ENCODE data around the gene C10orf71. TPM values are rescaled to one million over a fixed set of nuclear protein-coding genes. Genes with fewer than 3 reads are reported as not detected.
A peak's percentile ranks its signal among the peaks of the same experiment; 100 is the strongest.

The C10orf71 gene
- total RNA-seq, 1 donor from 2014 or later: 1.8 TPM

GRCh38 chr10:49294731-49295130 lies 4.2 kb upstream of the C10orf71 start:
- no peak for DNase-seq (ENCODE audit: low read depth)

DNA sequence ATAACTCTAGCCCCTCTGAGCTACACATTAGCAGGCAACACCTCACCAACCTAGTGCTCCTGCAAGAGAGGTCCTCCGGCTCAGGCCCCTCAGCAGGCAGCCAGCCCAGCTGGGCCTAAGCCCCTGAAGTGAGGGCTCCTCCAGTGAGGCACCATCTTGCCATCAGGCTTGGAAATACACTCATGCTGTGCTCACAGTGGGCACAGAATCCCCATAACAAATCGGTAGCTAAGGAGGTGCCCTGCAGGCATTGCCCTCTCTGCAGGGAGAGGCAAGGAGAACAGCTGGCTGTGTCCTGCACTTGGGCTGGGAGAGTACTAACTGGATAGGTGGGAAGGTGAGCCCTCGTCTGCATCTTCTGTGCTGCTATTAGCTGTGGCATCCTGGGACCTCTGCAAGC lies 3.7 kb upstream of the C10orf71 start:
- no peak for DNase-seq (ENCODE audit: low read depth)

DNA sequence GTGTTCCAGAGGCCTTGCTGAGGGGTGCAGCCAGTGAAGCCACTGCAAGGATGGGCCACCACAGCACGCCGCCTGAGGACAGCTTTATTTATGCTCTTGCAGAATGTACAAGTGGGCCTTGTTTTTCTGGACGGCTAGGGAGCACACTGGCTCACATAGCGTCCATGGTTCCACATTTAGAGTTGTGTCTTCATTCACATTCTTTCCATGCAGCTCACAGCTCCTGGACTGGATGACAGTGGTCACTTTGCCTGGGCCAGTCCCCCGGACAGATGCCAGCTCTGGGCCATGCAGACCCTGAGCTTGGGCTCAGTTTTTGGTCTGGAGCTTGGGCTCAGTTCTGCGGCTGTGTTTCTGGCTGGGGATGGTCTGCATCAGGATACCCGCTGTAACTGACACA lies 2.6 kb upstream of the C10orf71 start:
- DNase-seq (ENCODE audit: low read depth): peak; percentile 64

- no peak for DNase-seq (ENCODE audit: low read depth)
These were observed 2.1 kb upstream of the C10orf71 start for GRCh38 chr10:49296836-49297235.

DNA sequence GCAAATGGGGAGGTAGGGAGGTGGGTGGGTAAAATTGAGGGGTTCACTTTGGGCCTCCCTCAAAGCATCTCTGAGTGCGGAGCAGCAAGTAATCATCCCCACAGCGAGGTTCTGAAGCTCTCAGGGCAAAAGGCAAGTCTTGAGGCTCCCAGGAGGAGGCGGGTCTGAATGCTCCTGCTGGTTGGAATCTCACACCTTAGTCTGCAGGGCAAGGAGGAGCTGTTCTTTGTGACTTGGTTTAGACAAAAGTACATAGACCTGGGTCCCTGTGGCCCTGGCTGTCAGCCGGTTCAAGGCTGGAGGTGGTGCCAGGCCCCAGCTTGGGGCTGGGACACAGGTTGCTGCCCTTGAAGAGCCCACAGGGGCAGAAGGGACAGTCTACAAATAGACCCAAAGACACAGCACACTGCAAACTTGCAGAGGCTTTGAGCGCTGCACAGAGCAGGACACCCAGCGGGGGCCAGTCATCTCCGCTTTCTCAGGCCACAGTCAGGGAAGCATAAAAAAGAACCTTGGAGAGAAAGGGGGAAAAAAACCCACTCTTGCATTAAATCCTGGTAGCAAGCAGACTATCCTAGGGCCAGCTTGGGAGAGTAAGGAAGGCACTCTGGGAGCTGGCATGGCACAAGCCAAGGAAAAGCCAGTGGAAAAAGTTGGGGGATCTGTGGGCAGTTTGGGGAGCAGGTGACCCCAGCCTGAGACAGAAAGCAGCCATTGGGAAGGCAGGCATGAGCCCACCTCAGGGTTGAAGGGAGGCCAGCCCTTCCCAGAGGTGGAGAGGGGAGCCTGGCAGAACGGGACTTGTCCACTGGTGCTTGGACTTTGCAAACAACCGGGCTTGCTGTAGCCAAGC lies 926 bp upstream of the C10orf71 start:
- peak; percentile 28 for DNase-seq (ENCODE audit: low read depth)

- DNase-seq (ENCODE audit: low read depth): peak; percentile 90
These were observed 343 bp upstream of the C10orf71 start for GRCh38 chr10:49298671-49298982.

- DNase-seq (ENCODE audit: low read depth): peak; percentile 30
These were observed 808 bp downstream of the C10orf71 start for GRCh38 chr10:49299816-49300139.

- peak; percentile 71 for DNase-seq (ENCODE audit: low read depth)
These were observed 1.4 kb downstream of the C10orf71 start for GRCh38 chr10:49300140-49300974.

GRCh38 chr10:49301302-49301701 lies 2.3 kb downstream of the C10orf71 start:
- no peak for DNase-seq (ENCODE audit: low read depth)

DNA sequence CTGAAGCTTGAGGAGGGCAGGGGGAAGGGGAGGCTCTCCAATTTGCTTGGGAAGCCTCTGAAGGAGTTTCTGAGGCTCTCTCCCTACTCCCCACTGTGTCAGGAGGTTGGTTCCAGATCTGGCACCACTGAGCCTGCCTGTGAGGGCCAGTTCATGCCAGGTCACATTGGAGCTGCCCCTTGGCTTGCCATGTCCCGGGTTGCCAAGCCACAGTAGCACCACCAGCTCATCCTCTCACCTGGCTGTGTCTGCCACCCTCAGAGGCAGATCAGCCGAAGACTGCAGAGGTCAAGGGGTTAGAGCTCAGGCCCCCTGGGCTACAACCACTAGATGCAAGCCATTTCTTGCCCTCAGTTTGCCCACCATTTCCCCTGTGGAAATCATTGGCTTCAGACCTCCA lies 3.1 kb downstream of the C10orf71 start:
- DNase-seq (ENCODE audit: low read depth): no peak

DNA sequence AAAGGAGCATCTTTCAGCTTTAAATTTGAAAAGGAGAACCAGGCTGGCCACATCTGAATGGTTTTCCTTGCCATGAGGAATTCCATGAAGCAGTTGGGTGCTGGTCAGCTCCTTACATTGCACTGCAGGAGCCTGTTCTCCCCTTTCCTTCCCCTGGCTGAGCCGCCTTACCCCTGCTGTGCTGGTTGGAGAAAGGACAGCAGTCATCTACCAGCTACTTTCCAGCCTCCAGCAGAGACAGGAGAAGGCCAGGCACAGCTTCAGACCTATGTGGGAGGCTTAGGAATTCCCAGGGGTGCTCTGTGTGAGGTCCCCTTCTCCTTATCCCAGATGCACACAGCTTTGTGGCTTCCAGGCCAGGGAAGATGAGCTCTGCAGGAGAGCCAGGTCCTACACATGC lies 4.7 kb downstream of the C10orf71 start:
- no peak for DNase-seq (ENCODE audit: low read depth)

GRCh38 chr10:49304137-49304536 lies 5.2 kb downstream of the C10orf71 start:
- no peak for DNase-seq (ENCODE audit: low read depth)

DNA sequence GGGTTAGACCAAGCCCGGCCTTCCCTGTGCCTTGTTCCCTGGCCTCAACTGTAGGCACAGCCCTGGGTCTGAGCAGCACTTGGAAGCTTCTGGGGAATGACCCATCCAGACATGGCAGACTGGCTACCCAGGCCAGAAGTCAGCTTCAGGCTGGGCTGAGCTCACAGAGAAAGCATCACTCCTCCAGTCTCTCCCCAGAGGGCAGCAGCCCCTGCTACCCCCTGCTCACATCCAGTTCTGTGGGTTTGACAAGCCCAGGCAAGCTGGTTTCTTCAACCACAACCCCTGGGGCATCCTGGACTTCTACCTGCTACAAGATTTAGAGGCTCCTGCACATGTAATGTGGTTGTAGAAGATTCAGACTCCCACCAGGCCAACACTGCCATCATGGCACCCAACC lies 9.0 kb downstream of the C10orf71 start:
- DNase-seq (ENCODE audit: low read depth): no peak

- DNase-seq (ENCODE audit: low read depth): no peak
These were observed 9.9 kb downstream of the C10orf71 start for GRCh38 chr10:49308881-49309280.

DNA sequence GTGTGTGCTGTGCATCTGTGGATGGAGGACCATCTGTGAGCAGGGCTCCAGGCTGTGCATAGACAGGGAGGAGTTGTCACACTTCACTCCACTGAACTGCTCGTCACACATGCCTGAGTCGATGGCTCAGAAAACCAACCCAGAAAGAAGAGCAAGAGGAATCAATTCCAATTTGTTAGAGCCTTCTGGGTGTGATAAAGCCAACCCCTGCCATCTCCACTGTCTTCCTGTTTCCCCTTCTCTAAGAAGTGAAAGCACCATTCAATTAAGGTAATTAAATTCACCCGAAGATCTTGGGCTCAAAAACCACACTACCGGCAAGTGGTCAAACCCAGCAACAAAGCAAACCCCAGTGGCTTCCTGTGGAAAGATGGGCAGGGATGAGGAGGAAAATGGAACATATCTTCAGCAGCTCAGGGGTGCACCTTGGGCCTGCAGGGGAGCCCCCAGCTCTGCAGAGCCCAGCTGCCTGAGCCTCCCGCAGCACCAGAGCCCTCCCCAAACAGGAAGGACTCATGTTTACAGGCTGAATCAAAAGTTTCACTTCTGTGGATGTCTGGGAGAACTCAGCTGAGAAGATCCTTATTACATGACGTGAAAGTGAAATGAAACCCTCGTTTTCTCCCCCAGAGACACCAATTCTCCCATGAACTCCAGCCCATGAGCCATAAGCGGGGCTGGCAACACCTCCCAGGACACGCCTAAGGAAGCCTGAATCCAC lies 10.9 kb downstream of the C10orf71 start:
- DNase-seq (ENCODE audit: low read depth): no peak

- DNase-seq (ENCODE audit: low read depth): no peak
These were observed 11.5 kb downstream of the C10orf71 start for GRCh38 chr10:49310460-49310859.

GRCh38 chr10:49310901-49311554 lies 12.1 kb downstream of the C10orf71 start:
- no peak for DNase-seq (ENCODE audit: low read depth)

- DNase-seq (ENCODE audit: low read depth): no peak
These were observed 12.7 kb downstream of the C10orf71 start for GRCh38 chr10:49311555-49312236.

- no peak for DNase-seq (ENCODE audit: low read depth)
These were observed 13.4 kb downstream of the C10orf71 start for GRCh38 chr10:49312246-49312869.

DNA sequence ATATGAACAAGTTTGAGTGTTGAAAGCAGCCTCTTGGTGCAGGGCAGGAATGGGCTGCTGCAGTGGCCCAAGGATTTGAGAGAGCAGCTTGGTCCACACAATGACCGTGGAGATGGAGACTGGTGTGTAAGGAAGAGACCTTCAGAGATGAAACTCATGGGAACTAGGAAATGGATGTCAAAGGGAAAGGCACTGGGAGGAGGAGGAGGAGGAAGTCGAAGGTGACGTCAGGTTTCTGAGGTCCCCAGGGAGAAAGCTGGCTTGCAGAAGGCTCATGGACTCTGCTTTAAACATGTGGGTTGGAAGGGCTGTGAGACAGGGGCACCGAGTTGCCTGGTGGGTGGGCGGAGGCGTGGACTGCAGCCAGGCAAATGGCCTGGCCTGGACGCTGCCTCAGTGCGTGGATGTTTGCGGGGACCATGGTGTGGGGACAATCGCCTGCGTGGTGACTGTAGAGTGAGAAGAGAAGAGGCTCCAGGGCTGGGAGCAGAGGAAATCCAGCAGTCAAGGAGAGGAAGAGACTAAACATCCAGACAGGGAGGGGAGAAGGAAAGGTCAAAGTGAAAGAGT lies 14.6 kb downstream of the C10orf71 start:
- DNase-seq (ENCODE audit: low read depth): no peak

All from myocyte (in vitro differentiated cells).